ENCODE results near the gene GPS2. TPM values are rescaled to one million over a fixed set of nuclear protein-coding genes. Genes with fewer than 3 reads are reported as not detected.
A peak's percentile ranks its signal among the peaks of the same experiment; 100 is the strongest.

GPS2 gene
- total RNA-seq, 1 experiment from 2014 or later, result 84.3 TPM

DNA sequence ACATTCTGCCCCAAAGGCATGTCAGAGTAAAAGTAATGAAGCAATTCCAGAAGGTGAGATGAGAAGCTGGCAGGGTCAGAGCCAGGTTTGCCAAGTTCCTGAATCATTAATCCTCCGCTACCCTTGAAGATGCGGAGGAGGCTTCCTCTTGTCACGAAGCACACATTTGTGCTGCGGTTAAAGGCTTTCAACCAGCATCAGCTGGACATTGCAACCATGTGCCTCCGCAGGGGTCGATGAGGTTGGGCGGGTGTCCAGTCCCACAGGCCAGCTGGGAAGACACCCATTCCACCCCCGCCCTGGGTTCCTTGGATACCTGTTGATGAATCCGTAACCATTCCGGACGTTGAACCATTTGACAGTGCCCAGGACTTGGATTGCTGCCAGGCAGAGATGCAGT lies 22.0 kb downstream of the GPS2 start:
- peak; percentile 57 for DNase-seq (ENCODE audit: low read depth)

DNA sequence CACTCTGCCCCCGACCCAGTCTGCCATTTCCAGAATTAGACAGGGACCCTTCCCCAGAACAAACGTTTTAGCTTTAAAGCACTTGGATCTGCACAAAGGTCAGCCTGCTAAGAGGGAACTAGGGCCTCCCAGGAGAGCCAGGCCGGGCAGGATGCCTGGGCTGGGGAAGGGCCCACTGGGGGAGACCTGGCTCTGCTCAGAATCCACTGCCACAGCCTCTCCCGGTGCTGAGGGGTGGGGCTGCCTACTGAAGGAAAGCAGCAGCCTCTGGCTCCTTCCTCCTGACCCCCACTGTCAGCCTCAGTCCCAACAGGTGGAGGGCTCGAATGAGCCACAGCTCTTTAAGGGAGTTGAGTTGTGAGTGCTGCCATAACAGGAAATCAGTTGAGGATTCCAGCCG lies 22.4 kb downstream of the GPS2 start:
- DNase-seq (ENCODE audit: low read depth), result no peak

DNA sequence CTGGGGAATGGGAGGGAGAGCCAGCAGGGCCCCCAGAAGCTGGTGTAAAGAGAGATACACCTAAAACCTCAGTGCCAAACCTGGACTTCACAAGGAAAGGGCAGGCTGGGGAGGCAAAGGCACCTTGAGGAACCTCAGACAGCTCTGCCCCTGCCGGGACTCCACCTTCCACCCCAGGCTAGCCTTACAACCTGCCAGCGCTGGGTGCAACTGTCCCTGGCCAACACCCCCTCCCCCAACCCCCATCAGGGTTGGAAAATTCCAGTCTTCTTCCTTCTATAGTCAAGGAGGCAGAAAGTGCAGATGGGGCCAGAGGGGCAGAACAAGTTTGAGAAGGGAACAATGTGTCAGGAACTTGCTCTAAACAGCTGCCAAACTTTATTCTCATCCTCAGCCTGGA lies 23.0 kb downstream of the GPS2 start:
- DNase-seq (ENCODE audit: low read depth), result no peak

DNA sequence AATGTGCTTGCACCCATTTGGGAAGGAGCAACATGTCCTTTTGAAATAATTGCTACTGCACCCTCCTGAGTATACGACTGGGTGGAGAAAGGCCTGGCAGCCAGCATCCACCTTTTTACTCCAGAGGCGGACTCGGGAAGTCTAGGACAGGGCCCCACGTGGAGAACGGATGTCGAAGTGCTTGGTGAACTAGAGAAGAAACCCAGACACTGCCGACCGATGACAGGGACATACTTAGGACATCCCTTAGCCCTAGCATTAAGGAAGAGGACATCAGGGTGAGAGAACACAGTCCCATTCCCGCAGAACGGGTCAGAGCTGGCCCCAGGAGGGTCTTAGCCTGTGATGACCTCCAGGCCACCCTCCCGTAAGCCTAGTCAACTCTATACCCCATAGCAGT lies 24.5 kb downstream of the GPS2 start:
- no peak for DNase-seq (ENCODE audit: low read depth)

DNA sequence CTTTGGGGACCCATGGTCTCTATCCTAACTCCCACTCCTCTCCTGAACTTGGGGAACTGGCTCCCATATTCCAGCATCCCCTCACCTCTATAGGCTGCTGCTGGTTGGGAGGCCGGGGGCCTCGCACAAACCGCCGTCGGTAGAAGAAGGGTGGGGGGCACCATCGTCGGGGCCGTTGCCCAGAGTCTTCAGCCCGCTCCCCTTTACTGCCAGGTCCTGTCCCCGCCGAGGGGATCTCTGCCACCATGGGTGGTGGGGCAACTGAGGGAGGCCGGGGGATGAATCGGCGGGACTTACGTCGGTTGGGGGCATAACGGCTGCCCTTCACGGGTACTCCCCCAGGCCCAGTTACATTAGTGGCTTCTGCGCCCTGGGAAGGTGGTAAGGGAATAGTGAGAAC lies 25.0 kb downstream of the GPS2 start:
- DNase-seq (ENCODE audit: low read depth), result no peak

DNA sequence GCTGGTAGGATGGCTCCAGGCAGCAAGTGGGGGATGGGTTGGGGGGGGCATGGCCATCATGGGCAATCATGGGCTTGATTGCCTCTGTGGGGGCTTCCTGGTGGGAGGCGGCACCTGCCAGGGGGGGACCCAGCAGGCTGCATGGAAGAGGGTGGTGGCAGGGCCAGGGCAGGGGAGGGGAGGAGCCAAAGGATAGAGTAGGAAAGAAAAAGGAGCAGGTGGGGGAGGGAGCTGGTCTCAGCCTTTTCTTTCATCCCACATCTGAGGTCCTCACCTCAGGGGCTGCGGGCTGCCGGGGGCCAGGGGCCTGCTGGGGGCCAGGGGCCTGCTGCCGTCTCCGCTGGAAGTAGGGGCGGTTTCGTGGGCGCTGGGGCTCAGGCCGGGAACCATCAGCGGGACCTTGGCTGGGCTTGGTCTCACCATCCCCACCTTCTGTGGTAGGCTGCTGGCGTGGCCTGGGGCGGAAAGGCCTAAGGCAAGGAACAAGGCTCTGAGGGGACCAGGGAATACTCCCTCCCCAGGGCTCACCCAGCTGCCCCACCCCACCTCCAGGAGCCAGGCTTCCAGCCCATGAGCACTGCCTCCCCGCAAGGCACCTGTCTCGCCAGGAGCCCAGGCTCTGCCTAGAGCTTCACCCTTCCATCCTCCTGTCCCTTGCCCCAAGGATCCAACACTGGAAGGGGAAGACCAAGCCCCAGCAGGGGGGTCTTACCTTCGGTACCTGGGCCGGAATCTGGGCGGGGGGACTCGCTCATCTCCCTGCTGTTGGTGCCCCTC lies 25.7 kb downstream of the GPS2 start:
- DNase-seq (ENCODE audit: low read depth), result no peak

DNA sequence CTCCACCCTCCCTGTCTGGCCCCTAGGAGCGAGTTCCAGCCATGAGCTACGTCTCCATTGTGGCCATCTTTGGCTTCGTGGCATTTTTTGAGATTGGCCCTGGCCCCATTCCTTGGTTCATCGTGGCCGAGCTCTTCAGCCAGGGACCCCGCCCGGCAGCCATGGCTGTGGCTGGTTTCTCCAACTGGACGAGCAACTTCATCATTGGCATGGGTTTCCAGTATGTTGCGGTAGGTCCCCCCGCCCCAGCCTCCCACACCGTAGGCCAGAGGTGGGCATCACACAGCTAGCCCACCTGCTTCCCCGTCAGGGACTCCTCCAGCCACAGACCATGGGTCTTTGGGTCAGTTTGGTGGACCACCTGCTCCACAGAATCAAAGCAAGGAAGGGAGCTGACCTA lies 29.5 kb downstream of the GPS2 start:
- DNase-seq (ENCODE audit: low read depth), result no peak

DNA sequence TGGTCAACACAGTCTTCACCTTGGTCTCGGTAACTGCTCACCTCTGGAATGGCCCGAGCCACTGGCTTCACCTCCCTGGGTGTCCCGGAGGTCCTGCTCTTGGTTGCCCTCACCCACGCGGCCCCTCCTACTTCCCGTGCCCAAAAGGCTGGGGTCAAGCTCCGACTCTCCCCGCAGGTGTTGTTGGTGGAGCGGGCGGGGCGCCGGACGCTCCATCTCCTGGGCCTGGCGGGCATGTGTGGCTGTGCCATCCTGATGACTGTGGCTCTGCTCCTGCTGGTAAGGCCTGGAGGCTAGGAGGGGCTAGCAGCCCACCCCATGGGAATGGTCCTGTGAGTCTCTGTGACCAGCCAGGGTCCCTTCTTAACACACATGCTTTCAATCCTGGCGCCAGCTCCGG lies 30.2 kb downstream of the GPS2 start:
- DNase-seq (ENCODE audit: low read depth), result no peak

DNA sequence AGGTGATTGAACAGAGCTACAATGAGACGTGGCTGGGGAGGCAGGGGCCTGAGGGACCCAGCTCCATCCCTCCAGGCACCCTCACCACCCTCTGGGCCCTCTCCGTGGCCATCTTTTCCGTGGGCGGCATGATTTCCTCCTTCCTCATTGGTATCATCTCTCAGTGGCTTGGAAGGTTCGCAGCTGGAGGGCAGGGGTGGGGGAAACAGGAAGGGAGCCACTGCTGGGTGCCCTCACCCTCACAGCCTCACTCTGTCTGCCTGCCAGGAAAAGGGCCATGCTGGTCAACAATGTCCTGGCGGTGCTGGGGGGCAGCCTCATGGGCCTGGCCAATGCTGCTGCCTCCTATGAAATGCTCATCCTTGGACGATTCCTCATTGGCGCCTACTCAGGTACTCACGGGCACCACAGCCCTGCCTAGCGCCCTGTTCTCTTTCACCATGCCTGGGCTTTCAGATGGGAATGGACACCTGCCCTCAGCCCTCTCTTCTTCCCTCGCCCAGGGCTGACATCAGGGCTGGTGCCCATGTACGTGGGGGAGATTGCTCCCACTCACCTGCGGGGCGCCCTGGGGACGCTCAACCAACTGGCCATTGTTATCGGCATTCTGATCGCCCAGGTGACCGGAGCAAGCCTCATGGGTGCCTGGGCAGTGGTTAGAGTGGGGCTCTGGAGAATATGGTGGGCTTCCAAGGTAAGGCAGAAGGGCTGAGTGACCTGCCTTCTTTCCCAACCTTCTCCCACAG lies 31.5 kb downstream of the GPS2 start:
- DNase-seq (ENCODE audit: low read depth), result no peak

DNA sequence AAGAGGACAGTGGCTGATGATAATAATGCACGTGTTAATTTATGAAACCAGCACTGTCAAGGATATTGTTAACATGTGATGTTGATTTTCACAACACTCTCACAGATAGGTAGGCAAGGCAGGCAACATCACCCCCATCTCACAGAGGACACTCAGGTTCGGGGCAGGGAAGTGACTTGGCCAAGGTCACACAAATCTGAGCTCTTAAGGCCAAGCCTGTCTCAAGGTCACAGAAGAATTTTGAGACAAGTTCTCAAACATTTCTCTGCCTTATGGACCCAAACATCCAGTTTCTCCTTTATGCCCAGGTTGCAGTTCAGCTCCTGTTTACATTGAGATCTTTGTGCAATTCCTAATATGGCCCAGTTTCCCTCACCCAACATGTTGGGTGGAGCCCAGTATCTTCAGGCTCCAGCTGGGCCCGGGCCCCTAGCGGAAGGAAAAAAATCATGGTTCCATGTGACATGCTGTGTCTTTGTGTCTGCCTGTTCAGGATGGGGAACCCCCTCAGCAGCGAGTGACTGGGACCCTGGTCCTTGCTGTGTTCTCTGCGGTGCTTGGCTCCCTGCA lies 32.3 kb downstream of the GPS2 start:
- no peak for DNase-seq (ENCODE audit: low read depth)

DNA sequence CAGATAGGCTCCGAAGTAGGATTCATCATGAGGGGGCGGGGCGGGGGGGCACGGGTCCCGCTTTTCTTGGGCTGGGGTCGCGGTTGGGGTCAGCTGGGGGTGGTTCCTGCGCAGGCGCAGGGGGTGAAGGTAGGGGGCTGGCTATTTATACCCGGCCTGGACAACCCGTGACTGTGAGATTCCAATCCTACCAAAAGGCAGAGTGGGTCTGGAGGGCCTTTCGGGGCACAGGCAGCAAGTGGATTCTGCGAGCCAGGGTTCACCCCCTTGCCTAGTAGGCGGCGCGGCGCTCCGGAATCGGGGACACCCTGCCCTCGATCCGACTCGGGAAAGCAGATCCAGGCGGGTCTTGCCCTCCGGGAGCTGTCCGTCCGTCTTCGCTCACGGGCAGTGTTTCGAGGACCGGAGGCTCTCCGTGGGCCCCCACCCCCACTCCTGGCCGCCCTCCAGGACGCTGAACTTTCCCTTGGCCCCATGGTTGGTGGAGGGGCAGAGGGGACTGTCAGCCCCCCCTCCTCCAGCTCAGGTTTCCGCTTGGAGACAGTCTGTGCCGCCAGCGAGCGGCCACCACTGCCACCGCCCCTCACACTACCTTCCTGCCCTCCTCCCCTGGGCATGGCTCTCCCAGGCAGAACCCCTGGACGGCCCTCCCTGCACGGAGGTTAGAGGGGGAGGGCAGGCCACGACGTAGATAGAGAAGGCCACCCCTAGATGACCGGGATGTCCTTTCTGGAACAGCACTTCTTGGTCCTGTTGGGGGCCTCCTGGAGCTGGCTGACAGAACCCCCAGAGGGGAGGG lies 33.0 kb downstream of the GPS2 start:
- no peak for DNase-seq (ENCODE audit: low read depth)

DNA sequence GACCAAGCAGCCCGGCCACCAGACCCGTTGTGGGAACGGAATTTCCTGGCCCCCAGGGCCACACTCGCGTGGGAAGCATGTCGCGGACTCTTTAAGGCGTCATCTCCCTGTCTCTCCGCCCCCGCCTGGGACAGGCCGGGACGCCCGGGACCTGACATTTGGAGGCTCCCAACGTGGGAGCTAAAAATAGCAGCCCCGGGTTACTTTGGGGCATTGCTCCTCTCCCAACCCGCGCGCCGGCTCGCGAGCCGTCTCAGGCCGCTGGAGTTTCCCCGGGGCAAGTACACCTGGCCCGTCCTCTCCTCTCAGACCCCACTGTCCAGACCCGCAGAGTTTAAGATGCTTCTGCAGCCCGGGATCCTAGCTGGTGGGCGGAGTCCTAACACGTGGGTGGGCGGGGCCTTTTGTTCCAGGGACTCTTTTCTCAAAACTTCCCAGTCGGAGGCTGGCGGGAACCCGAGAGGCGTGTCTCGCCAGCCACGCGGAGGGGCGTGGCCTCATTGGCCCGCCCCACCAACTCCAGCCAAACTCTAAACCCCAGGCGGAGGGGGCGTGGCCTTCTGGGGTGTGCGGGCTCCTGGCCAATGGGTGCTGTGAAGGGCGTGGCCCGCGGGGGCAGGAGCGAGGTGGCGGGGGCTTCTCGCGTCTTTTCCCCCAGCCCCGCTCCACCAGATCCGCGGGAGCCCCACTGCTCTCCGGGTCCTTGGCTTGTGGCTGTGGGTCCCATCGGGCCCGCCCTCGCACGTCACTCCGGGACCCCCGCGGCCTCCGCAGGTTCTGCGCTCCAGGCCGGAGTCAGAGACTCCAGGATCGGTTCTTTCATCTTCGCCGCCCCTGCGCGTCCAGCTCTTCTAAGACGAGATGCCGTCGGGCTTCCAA lies 33.8 kb downstream of the GPS2 start, which contains the start of gene SLC2A4:
TSS of gene SLC2A4 (plus strand) at position 645 of the 879 bp plus-strand sequence. CDS start at position 862, 217 bp downstream.
- DNase-seq (ENCODE audit: low read depth), result peak; percentile 98

DNA sequence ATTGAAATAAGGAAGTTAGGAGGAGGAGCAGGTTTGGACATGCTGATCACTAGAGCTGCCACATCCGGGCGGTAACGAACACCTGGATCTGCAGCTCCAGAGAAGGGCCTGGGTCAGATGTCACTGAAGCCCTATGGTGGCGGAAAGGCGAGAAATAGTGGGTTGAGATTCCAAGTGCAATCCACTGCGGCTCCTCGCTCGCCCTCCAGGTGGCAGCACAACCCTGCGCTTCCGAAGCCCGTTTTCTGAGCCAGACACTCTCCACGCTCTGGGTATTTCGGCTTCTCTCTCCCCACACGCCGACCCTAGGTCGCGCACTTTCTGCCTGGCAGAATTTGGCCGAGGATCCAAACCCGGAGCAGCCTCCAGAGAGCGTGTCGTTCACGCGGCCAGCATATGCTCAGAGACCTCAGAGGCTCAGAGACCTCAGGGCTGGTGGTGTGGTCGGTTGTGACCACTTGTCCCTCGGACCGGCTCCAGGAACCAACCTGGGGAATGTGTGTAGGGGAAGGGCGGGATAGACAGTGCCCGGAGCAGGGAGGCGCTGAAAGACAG lies 34.6 kb downstream of the GPS2 start:
- DNase-seq (ENCODE audit: low read depth), result peak; percentile 89

DNA sequence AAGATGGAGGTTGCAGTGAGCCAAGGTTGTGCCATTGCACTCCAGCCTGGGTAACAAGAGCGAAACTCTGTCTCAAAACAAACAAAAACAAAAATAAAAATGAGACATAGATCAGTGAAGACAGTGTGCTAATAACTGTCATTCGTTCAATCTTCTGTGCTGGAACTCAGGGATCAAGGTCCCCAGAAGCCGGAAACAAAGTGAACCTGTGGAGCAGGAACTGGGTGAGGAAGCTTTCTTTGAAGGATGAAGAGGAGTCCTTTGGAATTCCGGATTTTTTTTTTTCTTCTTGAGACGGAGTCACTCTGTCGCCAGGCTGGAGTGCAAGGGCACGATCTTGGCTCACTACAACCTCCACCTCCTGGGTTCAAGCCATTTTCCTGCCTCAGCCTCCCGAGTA lies 35.7 kb downstream of the GPS2 start:
- no peak for DNase-seq (ENCODE audit: low read depth)

DNA sequence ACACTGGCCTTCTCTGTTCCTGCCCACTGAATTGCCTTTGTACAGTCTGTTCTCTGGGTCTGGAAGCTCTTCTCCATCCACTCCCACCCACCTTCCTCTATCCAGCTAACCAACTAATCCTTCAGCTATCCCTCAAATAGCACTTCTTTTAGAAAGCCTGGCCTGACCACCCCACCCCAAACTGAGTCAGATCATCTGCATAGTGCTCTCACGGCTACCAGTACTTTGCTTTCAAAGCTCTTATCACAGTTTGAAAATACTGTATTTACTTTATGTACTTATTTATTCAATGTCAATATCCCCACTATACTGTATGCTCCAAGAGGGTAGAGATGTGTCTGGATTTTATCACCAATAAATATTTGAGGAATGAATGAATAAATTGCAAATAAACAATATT lies 48.4 kb downstream of the GPS2 start:
- DNase-seq (ENCODE audit: low read depth), result no peak

DNA sequence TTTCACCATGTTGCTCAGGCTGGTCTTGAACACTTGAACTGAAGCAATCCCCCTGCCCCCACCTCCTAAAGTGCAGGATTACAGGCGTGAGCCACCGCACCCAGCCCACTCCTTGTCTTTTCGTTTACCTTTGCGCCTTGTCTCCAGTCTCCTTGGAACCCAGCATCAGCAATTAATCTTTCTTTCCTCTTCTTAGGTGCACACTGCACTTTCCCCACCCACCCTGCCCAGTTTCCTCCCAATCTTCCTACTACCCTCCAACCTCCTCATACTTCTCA lies 51.4 kb downstream of the GPS2 start:
- no peak for DNase-seq (ENCODE audit: low read depth)

DNA sequence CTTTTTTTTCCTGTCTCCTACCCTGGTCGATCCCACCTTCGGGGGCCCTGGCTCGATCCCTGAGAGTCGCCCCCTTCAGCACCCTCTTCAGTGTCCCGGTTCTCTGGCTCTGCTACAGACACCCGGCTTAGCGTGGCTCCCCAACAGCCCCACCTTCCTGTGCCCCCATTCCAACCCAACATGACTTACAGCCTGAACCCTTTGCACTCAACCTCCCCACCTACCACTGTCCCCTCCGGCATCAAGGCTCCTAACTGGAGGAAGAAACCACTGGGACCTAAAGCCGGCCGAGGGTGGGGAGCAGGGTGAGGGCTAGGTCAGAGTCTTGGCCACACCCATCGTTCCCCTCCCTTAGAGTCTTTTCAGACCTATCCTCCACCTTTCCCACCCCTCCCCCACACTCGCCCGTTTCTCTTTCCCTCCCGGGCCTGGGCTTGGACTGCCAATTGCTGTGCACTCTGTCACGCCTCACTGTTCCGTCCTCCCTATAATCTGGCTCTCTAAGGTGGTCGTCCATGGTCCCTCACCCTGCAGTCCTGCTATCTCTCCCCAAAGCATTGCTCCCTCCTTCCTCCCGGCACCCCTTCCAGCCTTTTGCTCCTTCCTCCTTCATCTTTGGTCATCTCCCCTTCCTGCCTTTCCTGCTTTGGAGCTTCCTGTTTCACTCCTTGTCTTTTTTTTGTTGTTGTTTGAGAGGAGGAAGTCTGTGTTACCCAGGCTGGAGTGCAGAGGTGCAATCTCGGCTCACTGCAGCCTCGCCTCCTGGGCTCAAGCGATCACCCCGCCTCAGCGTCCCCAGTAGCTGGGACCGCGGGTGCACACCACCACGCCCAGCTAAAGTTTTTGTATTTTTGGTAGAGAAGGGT lies 52.0 kb downstream of the GPS2 start:
- peak; percentile 35 for DNase-seq (ENCODE audit: low read depth)

All from Daoy (cell line).